IMR-90 (cell line): ENCODE data around the gene CNPY2. TPM values are rescaled to one million over a fixed set of nuclear protein-coding genes. Genes with fewer than 3 reads are reported as not detected.

Experiments
- ATAC-seq: fragments of 200-7000 bp; cut with Tn5 transposase; 2 replicates; pipeline ENCODE4 v1.9.1; 2020; ENCODE audit warnings: low read depth, mild to moderate bottlenecking, moderate library complexity
- BruUV-seq: library from RNA; stranded (reverse); fragments of 400-500 nt; replicated peaks from 2 replicates; lab custom pipeline; 2021; lab: Mats Ljungman, UMichigan
- CTCF ChIA-PET: fragments of 300-600 bp; formaldehyde crosslinking; extraction: SDS; loops from one replicate; lab custom pipeline; 2021; ENCODE audit warnings: antibody characterized with exemption; lab: Yijun Ruan, JAX
- POLR2A ChIA-PET: fragments of 300-600 bp; sonication (Branson Sonifier 250); formaldehyde crosslinking; loops from one replicate; lab custom pipeline; 2022; ENCODE audit warnings: antibody characterized with exemption; ENCODE audit not compliant: unreplicated experiment; lab: Charles Lee
- DNase-seq: peaks from one replicate; pipeline ENCODE4 v3.0.0; 2013
- H2AFZ ChIP-seq: replicated peaks from 2 replicates; pipeline ENCODE3; 2013; ENCODE audit warnings: low read length, mild to moderate bottlenecking; ENCODE audit not compliant: poor library complexity
- H2AK5ac ChIP-seq: 2 replicates; pipeline ENCODE4 v1.6.1; 2013; ENCODE audit warnings: low read depth, low read length, inconsistent platforms
- H2AK9ac ChIP-seq: replicated peaks from 2 replicates; pipeline ENCODE3; 2013; ENCODE audit warnings: mild to moderate bottlenecking, low read depth, low read length, moderate library complexity; ENCODE audit not compliant: poor library complexity
- H2BK120ac ChIP-seq: 2 replicates; pipeline ENCODE4 v1.6.1; 2013; ENCODE audit warnings: low read depth, low read length, inconsistent platforms
- H2BK15ac ChIP-seq: 3 replicates; pipeline ENCODE4 v1.6.1; 2013; ENCODE audit warnings: low read depth, low read length, inconsistent platforms
- H2BK20ac ChIP-seq: 2 replicates; pipeline ENCODE4 v1.6.1; 2013; ENCODE audit warnings: low read depth, mild to moderate bottlenecking, inconsistent platforms, low read length, moderate library complexity
- H2BK5ac ChIP-seq: 2 replicates; pipeline ENCODE4 v1.6.1; 2013; ENCODE audit warnings: mild to moderate bottlenecking, low read depth, low read length, inconsistent platforms; ENCODE audit not compliant: poor library complexity, severe bottlenecking
- H3K14ac ChIP-seq: replicated peaks from 2 replicates; pipeline ENCODE4 v1.6.1; 2013; ENCODE audit warnings: low read depth, low read length, inconsistent platforms
- H3K18ac ChIP-seq: 2 replicates; pipeline ENCODE4 v1.6.1; 2013; ENCODE audit warnings: low read depth, low read length, control low read depth
- H3K23ac ChIP-seq: 2 replicates; pipeline ENCODE4 v1.6.1; 2013; ENCODE audit warnings: low read depth, low read length, inconsistent platforms
- H3K27ac ChIP-seq: 2 replicates; pipeline ENCODE4 v1.5.1; 2013; ENCODE audit warnings: mild to moderate bottlenecking, control low read depth, low read length; ENCODE audit not compliant: insufficient read depth
- H3K27me3 ChIP-seq: 2 replicates; pipeline ENCODE4 v1.6.1; 2013; ENCODE audit warnings: low read length; ENCODE audit not compliant: control insufficient read depth, insufficient read depth
- H3K36me3 ChIP-seq: 2 replicates; pipeline ENCODE4 v1.6.1; 2013; ENCODE audit warnings: low read length, mixed read lengths; ENCODE audit not compliant: control insufficient read depth, insufficient read depth
- H3K4ac ChIP-seq: 2 replicates; pipeline ENCODE4 v1.6.1; 2013; ENCODE audit warnings: low read depth, low read length, inconsistent platforms
- H3K4me1 ChIP-seq: 2 replicates; pipeline ENCODE4 v1.6.1; 2013; ENCODE audit warnings: low read length, mixed read lengths; ENCODE audit not compliant: control insufficient read depth, insufficient read depth
- H3K4me2 ChIP-seq: 2 replicates; pipeline ENCODE4 v1.6.1; 2013; ENCODE audit warnings: low read depth, mild to moderate bottlenecking, control low read depth, low read length, moderate library complexity
- H3K4me3 ChIP-seq: 2 replicates; pipeline ENCODE4 v1.5.1; 2013; ENCODE audit warnings: low read depth, mild to moderate bottlenecking, control low read depth, low read length, moderate library complexity; ENCODE audit not compliant: insufficient read depth
- H3K56ac ChIP-seq: 2 replicates; pipeline ENCODE4 v1.6.1; 2013; ENCODE audit warnings: low read length, inconsistent platforms; ENCODE audit not compliant: insufficient read depth; ENCODE audit errors: extremely low read depth
- H3K79me1 ChIP-seq, 2 experiments: 2 replicates each; pipeline ENCODE4 v1.6.1; 2013; ENCODE audit warnings: low read length in 2 of 2, inconsistent platforms in 1 of 2, low read depth in 1 of 2
- H3K9ac ChIP-seq: 2 replicates; pipeline ENCODE4 v1.6.1; 2013; ENCODE audit warnings: low read depth, low read length, control low read depth
- H3K9me1 ChIP-seq: 2 replicates; pipeline ENCODE4 v1.6.1; 2013; ENCODE audit warnings: low read length, inconsistent platforms; ENCODE audit not compliant: insufficient read depth
- H3K9me3 ChIP-seq: 2 replicates; pipeline ENCODE4 v1.6.1; 2013; ENCODE audit warnings: low read length; ENCODE audit not compliant: control insufficient read depth, insufficient read depth
- H4K20me1 ChIP-seq: 2 replicates; pipeline ENCODE4 v1.6.1; 2013; ENCODE audit warnings: low read length, inconsistent platforms; ENCODE audit not compliant: insufficient read depth
- H4K5ac ChIP-seq: 2 replicates; pipeline ENCODE4 v1.6.1; 2013; ENCODE audit warnings: mild to moderate bottlenecking, low read depth, low read length, control low read depth
- H4K8ac ChIP-seq, 2 experiments: 2 replicates each; pipeline ENCODE4 v1.6.1; 2013; ENCODE audit warnings: low read depth in 2 of 2, low read length in 2 of 2, control low read depth in 1 of 2, inconsistent platforms in 1 of 2
- H4K91ac ChIP-seq: 2 replicates; pipeline ENCODE4 v1.6.1; 2013; ENCODE audit warnings: low read depth, low read length, inconsistent platforms; ENCODE audit not compliant: insufficient read depth
- FOS ChIP-seq: fragments of 150-350 bp; IDR thresholded peaks from 2 replicates; pipeline ENCODE4 v1.6.1; 2016; ENCODE audit warnings: low read depth, low read length
- MAFK ChIP-seq: IDR thresholded peaks from 2 replicates; pipeline ENCODE4 v1.6.1; 2012; ENCODE audit warnings: low read depth, low read length, improper control_type of control experiment
- RAD21 ChIP-seq: IDR thresholded peaks from 2 replicates; pipeline ENCODE4 v1.6.1; 2012; ENCODE audit warnings: low read length, improper control_type of control experiment
- RCOR1 ChIP-seq: IDR thresholded peaks from 2 replicates; pipeline ENCODE4 v1.6.1; 2012; ENCODE audit warnings: mild to moderate bottlenecking, low read length, improper control_type of control experiment; ENCODE audit not compliant: insufficient replicate concordance
- WGBS, 2 experiments: methylation state at CpG; one replicate each; pipeline versions ENCODE4 v1.1.5 to v1.1.7; 2013; ENCODE audit warnings: missing lambda C conversion rate in 2 of 2; ENCODE audit not compliant: insufficient read length in 1 of 2; ENCODE audit errors: extremely low coverage in 2 of 2; 5-methylcytosine and 5-hydroxymethylcytosine counted together
- dilution Hi-C: fragments of 300-500 bp; cut with HindIII; formaldehyde crosslinking; loops from one replicate; pipeline ENCODE4 v1.14.3; 2018; ENCODE audit warnings: low sequenced_read_pairs; ENCODE audit not compliant: unreplicated experiment
- in situ Hi-C: fragments of 300-500 bp; cut with MboI; formaldehyde crosslinking; loops from 3 replicates; pipeline ENCODE4 v1.14.3; 2019; ENCODE audit warnings: low sequenced_read_pairs, inconsistent platforms, mixed read lengths
- intact Hi-C: fragments of 100-400 bp; cut with micrococcal nuclease; formaldehyde crosslinking; loops from 2 replicates; pipeline ENCODE4 v1.10.0; 2022
- polyA plus RNA-seq, 3 experiments: library from polyadenylated mRNA; depleted of rRNA; stranded (reverse); fragments of >200 nt; gene quantifications; 2 replicates each; pipeline ENCODE4 v1.2.3, GENCODE V29; 2012; ENCODE audit warnings: low replicate concordance in 1 of 3
- total RNA-seq: library from RNA; depleted of rRNA; stranded (reverse); fragments of >200 nt; gene quantifications from 2 replicates; pipeline ENCODE4 v1.2.3, GENCODE V29; 2012
- TF ChIP-seq, protein P1 (sequence below): conservative IDR thresholded peaks from 2 replicates; pipeline ENCODE4 v1.5.1; 2012; ENCODE audit warnings: mild to moderate bottlenecking, low read depth, low read length, improper control_type of control experiment
- TF ChIP-seq, protein P2 (sequence below): fragments of 150-350 bp; IDR thresholded peaks from 2 replicates; pipeline ENCODE4 v1.6.1; 2017; ENCODE audit warnings: mild to moderate bottlenecking, antibody characterized with exemption, low read length, low read depth

CNPY2 gene
- total and polyA plus RNA-seq, 2 of the 4 experiments (the other 2 are of a cell fraction): 65.2 to 175 TPM

DNA sequence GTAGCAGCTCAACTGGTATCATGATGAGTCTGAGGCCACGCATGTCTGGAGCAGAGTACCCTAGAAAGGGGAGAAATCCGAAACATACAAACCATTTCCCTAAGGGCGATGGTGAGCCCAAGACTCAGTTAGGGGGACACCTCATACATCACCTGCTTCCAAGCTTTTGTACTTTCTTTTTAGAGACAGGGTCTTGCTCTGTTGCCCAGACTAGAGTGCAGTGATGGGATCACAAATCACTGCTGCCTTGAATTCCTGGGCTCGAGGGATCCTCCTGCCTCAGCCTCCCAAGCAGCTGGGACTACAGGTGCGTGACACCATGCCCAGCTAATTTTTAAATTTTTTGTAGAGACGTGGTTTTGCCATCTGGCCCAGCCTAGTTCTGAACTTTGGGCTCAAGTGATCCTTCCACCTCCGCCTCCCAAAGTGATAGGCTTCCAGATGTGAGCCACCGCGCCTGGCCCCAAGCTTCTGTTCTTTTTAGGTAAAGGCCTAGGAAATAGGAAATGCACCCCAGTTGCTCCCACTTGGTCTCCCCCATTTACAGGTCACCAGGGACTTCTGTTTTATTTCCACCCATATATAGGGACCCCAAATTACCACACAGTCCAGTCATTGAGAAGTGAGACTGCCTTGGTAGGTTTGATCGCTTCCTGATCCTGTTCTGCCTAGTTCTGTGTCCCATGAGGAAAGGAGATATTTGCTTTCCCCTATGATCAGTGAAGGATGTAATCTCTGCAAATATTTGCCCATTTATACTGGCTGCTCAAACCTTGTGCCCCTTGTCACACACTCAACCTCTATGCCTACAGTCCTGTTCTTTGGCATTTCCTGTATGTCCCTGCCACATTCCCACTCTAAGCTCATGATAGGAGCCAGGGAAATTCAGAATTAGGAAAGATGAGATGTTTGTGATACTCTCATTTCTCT, 46.6 kb upstream of the CNPY2 start, which contains the start of gene APOF:
APOF (minus strand) TSS at position 728 of the 930 bp plus-strand sequence; CDS start at position 616, 112 bp downstream.
- Histone ChIP-seq H2BK5ac (no peak within 1 kb of the TSS), H3K27me3 (no peaks in the 10 kb centered on the region), H2BK15ac (no peak within 1 kb of the TSS), H2BK20ac (no peak within 1 kb of the TSS), H3K4me2 (no peak within 1 kb of the TSS), H3K56ac (no peak within 1 kb of the TSS), H3K27ac (no peak within 1 kb of the TSS), H3K4me3 (no peak within 1 kb of the TSS), H2AFZ (peak within 1 kb of the TSS; percentile 23), H3K36me3 (peaks cover 1% of the 10 kb centered on the region; the same call in 1 of the 2 replicates), H4K91ac (no peak within 1 kb of the TSS), H3K9me1 (0 out of 2 replicates have a peak, but pooled peaks cover 3% of the 10 kb centered on the region), H2AK9ac (no peak within 1 kb of the TSS), H2BK120ac (no peak within 1 kb of the TSS), H3K4me1 (no peaks in the 10 kb centered on the region), H3K18ac (no peak within 1 kb of the TSS), H3K9ac (no peak within 1 kb of the TSS), H3K9me3 (no peaks in the 10 kb centered on the region), H4K5ac (no peak within 1 kb of the TSS), H4K20me1 (peaks cover 11% of the 10 kb centered on the region; the same call in 1 of the 2 replicates), H3K4ac (no peak within 1 kb of the TSS), H3K23ac (no peak within 1 kb of the TSS), H2AK5ac (no peak within 1 kb of the TSS), H3K14ac (no peak within 1 kb of the TSS), H3K79me1 (peaks cover 0 to 21% of the 10 kb centered on the region in 2 experiments; a peak in 3 of 4 replicates), H4K8ac (peak within 1 kb of the TSS in 1 of 2 experiments; percentile 38; a peak in 1 of 4 replicates)
- 77% methylated on average over 3 of the region's 10 CpGs; no CpG with 5 or more reads in 1 of the 2 experiments for WGBS, 2 experiments
- intact Hi-C loops: no loop called here
- in situ Hi-C loops: no loop called here
- POLR2A ChIA-PET: no interaction called here
- DNase-seq (no peak), ATAC-seq (no peak)
- TF ChIP-seq RCOR1 (no peak), MAFK (no peak), RAD21 (no peak), FOS (no peak)
- TF ChIP-seq, protein P1, sequence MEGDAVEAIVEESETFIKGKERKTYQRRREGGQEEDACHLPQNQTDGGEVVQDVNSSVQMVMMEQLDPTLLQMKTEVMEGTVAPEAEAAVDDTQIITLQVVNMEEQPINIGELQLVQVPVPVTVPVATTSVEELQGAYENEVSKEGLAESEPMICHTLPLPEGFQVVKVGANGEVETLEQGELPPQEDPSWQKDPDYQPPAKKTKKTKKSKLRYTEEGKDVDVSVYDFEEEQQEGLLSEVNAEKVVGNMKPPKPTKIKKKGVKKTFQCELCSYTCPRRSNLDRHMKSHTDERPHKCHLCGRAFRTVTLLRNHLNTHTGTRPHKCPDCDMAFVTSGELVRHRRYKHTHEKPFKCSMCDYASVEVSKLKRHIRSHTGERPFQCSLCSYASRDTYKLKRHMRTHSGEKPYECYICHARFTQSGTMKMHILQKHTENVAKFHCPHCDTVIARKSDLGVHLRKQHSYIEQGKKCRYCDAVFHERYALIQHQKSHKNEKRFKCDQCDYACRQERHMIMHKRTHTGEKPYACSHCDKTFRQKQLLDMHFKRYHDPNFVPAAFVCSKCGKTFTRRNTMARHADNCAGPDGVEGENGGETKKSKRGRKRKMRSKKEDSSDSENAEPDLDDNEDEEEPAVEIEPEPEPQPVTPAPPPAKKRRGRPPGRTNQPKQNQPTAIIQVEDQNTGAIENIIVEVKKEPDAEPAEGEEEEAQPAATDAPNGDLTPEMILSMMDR: no peak
- TF ChIP-seq, protein P2, sequence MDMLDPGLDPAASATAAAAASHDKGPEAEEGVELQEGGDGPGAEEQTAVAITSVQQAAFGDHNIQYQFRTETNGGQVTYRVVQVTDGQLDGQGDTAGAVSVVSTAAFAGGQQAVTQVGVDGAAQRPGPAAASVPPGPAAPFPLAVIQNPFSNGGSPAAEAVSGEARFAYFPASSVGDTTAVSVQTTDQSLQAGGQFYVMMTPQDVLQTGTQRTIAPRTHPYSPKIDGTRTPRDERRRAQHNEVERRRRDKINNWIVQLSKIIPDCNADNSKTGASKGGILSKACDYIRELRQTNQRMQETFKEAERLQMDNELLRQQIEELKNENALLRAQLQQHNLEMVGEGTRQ: no peak
- dilution Hi-C loops: no loop called here
- CTCF ChIA-PET: no interaction called here
- BruUV-seq: no TSS peak
